Smooth muscle cell (in vitro differentiated cells): Measurements from ENCODE around the gene IFT27. TPM values are rescaled to one million over a fixed set of nuclear protein-coding genes. Genes with fewer than 3 reads are reported as not detected.

Source experiments
- DNase-seq: peaks from one replicate; lab custom pipeline; 2025; ENCODE audit not compliant: unreplicated experiment; lab: John Stamatoyannopoulos, UW
- H2AFZ ChIP-seq: fragments of 200-600 bp; sonication (generic); 2 replicates; pipeline ENCODE4 v1.6.0; 2016; ENCODE audit warnings: antibody characterized with exemption, low read depth, mild to moderate bottlenecking
- H3F3A ChIP-seq: fragments of 200-600 bp; sonication (generic); 2 replicates; pipeline ENCODE4 v1.6.0; 2017; ENCODE audit warnings: antibody characterized with exemption, low read depth
- H3K27ac ChIP-seq: fragments of 200-600 bp; sonication (generic); 2 replicates; pipeline ENCODE4 v1.5.1; 2016; ENCODE audit warnings: low read depth, mild to moderate bottlenecking
- H3K27me3 ChIP-seq: fragments of 200-600 bp; sonication (generic); 2 replicates; pipeline ENCODE4 v1.6.1; 2016; ENCODE audit warnings: low read depth, mild to moderate bottlenecking
- H3K36me3 ChIP-seq: fragments of 200-600 bp; sonication (generic); 2 replicates; pipeline ENCODE4 v1.5.1; 2016; ENCODE audit warnings: low read depth
- H3K4me1 ChIP-seq: fragments of 200-600 bp; sonication (generic); 2 replicates; pipeline ENCODE4 v1.5.1; 2016; ENCODE audit warnings: low read depth
- H3K4me2 ChIP-seq: fragments of 200-600 bp; sonication (generic); 2 replicates; pipeline ENCODE4 v1.6.0; 2016; ENCODE audit warnings: mild to moderate bottlenecking
- H3K4me3 ChIP-seq: fragments of 200-600 bp; sonication (generic); 2 replicates; pipeline ENCODE4 v1.5.1; 2016; ENCODE audit warnings: mild to moderate bottlenecking
- H3K79me2 ChIP-seq: fragments of 200-600 bp; sonication (generic); 2 replicates; pipeline ENCODE4 v1.6.0; 2016; ENCODE audit warnings: low read depth, mild to moderate bottlenecking
- H3K9ac ChIP-seq: fragments of 200-600 bp; sonication (generic); 2 replicates; pipeline ENCODE4 v1.6.0; 2016; ENCODE audit warnings: low read depth
- H3K9me3 ChIP-seq: fragments of 200-600 bp; sonication (generic); replicated peaks from 2 replicates; pipeline ENCODE4 v1.5.1; 2016; ENCODE audit warnings: low read depth
- H4K20me1 ChIP-seq: fragments of 200-600 bp; sonication (generic); 2 replicates; pipeline ENCODE4 v1.6.0; 2016; ENCODE audit warnings: low read depth
- WGBS: methylation state at CpG from one replicate; pipeline ENCODE4 v1.1.7; 2016; ENCODE audit warnings: low lambda C conversion rate; 5-methylcytosine and 5-hydroxymethylcytosine counted together
- polyA plus RNA-seq: library from polyadenylated mRNA; unstranded; fragments of >200 nt; fragmentation: Nextera tagmentation; extraction: Ambion mirVana; gene quantifications from 2 replicates; pipeline ENCODE4 v1.2.1, GENCODE V29; 2016
- total RNA-seq: library from RNA; depleted of rRNA; stranded (reverse); fragments of >200 nt; gene quantifications from 2 replicates; pipeline ENCODE4 v1.2.3, GENCODE V29; 2014
- TF ChIP-seq, protein P1 (sequence below): fragments of 200-600 bp; sonication (generic); IDR thresholded peaks from 2 replicates; pipeline ENCODE4 v1.5.1; 2017; ENCODE audit warnings: borderline replicate concordance, mild to moderate bottlenecking, antibody characterized with exemption; ENCODE audit not compliant: insufficient read depth, poor library complexity, severe bottlenecking

IFT27 gene
- total and polyA plus RNA-seq, 2 experiments from 2014 or later = 16.0 to 43.2 TPM

DNA sequence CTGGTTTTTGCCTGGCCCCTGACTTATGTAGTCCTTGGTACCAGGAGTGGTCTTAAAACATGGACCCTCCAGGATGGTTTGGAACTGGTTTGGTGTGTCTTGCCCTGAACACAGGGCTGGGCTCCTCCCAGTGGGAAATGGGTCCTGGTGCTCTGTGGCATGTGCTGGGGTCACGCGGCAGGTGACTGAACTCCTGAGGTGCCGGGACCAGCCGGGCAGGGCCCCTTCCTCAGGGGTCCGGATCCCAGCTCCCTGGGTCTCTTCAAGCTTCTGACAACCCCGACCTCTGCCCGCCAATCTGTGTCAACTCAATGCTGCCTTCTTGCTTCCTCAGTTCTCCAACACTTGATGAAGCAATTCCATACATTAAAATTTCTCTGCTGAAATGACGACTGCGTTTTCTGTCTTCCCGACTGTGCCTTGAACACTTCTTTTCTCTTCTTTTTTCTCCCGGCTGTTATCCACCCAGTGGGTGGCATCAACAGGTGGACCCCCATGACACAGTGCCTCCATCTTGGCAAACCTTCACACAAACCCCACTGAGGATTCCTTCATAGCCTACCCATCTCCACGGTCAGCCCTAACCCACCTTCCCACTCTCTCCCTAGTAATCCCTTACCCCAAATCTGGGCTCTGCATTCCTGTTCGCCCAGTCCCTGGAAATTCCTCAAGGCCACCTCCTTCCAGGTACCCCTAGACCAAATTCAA lies 4.4 kb downstream of the IFT27 start:
- DNase-seq = no peak
- Histone ChIP-seq H3K4me1 (peaks cover 4% of the 10 kb centered on the region), H3F3A (no peaks in the 10 kb centered on the region), H3K27me3 (no peaks in the 10 kb centered on the region), H3K79me2 (no peaks in the 10 kb centered on the region), H3K9ac (no peak overlapping the region), H2AFZ (no peak overlapping the region), H4K20me1 (no peaks in the 10 kb centered on the region), H3K4me2 (no peak overlapping the region), H3K9me3 (no peaks in the 10 kb centered on the region), H3K36me3 (no peaks in the 10 kb centered on the region), H3K27ac (no peak overlapping the region), H3K4me3 (no peak overlapping the region)
- TF ChIP-seq, protein P1, sequence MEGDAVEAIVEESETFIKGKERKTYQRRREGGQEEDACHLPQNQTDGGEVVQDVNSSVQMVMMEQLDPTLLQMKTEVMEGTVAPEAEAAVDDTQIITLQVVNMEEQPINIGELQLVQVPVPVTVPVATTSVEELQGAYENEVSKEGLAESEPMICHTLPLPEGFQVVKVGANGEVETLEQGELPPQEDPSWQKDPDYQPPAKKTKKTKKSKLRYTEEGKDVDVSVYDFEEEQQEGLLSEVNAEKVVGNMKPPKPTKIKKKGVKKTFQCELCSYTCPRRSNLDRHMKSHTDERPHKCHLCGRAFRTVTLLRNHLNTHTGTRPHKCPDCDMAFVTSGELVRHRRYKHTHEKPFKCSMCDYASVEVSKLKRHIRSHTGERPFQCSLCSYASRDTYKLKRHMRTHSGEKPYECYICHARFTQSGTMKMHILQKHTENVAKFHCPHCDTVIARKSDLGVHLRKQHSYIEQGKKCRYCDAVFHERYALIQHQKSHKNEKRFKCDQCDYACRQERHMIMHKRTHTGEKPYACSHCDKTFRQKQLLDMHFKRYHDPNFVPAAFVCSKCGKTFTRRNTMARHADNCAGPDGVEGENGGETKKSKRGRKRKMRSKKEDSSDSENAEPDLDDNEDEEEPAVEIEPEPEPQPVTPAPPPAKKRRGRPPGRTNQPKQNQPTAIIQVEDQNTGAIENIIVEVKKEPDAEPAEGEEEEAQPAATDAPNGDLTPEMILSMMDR = no peak
- WGBS = 98% methylated on average over 13 of the region's 13 CpGs

GRCh38 chr22:36770513-36771231 lies 5.2 kb downstream of the IFT27 start:
- no peak overlapping the region for H3K27ac ChIP-seq
- no peaks in the 10 kb centered on the region for H4K20me1 ChIP-seq
- no peak overlapping the region for H3K4me2 ChIP-seq
- no peak overlapping the region for H2AFZ ChIP-seq
- peaks cover 4% of the 10 kb centered on the region for H3K4me1 ChIP-seq
- 74% methylated on average over 11 of the region's 11 CpGs for WGBS
- TF ChIP-seq, protein P1 = no peak
- H3K27me3 ChIP-seq = no peaks in the 10 kb centered on the region
- H3K9me3 ChIP-seq = no peaks in the 10 kb centered on the region
- H3K4me3 ChIP-seq = no peak overlapping the region
- no peaks in the 10 kb centered on the region for H3K79me2 ChIP-seq
- H3K36me3 ChIP-seq = no peaks in the 10 kb centered on the region
- no peak for DNase-seq
- no peak overlapping the region for H3K9ac ChIP-seq
- H3F3A ChIP-seq = no peaks in the 10 kb centered on the region

DNA sequence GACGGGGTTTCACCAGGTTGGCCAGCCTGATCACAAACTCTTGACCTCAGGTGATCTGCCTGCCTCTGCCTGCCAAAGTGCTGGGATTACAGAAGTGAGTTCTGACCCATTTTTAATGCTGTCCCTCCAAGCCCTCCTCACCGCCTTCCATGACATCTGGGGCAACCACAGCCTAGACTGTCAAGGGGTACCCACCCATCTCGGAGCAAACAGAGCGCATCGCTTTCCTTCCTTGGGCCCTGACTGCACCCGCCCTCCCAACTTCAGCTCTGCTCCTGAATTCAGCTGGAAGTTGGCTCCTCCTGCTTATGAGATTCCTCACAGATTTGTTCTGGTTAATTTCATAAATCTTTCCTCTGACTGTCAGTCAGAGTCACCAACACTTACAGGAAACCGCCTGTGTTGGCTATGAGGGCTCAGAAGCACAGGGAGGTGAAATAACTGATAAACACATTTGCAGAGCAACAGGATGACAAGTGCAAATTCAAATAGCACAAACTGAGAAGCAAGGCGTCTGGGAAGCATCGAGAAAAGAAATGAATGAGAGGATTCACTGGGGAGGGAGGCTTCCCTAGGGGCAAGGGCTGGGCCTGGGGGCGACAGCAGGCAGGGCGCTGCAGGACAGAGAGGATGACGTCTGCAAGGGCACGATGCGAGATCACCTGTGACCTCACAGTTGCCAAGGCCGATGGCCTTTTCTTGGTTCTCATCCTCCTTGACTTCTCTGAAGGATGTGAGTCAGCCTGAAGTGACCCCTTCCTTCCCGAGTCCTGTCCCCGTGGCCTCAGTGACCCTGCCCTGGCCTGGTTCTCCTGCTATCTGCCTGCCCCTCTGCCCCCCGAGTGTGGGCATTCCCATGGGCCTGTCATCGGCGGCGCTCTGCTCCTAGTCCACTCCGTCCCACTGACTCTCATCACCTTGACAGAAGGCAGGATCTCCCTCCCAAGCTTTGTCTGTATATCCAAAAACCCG lies 6.1 kb downstream of the IFT27 start:
- Histone ChIP-seq H3K27me3 (no peaks in the 10 kb centered on the region), H3K27ac (no peak overlapping the region), H3K36me3 (no peaks in the 10 kb centered on the region), H3K4me2 (no peak overlapping the region), H4K20me1 (no peaks in the 10 kb centered on the region), H3K4me1 (no peaks in the 10 kb centered on the region), H2AFZ (no peak overlapping the region), H3K9ac (no peak overlapping the region), H3K79me2 (no peaks in the 10 kb centered on the region), H3F3A (no peaks in the 10 kb centered on the region), H3K4me3 (no peak overlapping the region), H3K9me3 (no peaks in the 10 kb centered on the region)
- no peak for DNase-seq
- TF ChIP-seq, protein P1 = no peak
- WGBS = 89% methylated on average over 23 of the region's 23 CpGs
